Panc1 (cell line): Measurements from ENCODE around the gene GSG1L. TPM values are rescaled to one million over a fixed set of nuclear protein-coding genes. Genes with fewer than 3 reads are reported as not detected.

Source experiments
- ATAC-seq: fragments of 200-7000 bp; cut with Tn5 transposase; 2 replicates; pipeline ENCODE4 v1.9.1; 2020; ENCODE audit warnings: mild to moderate bottlenecking, moderate library complexity
- BruUV-seq: library from RNA; stranded (reverse); fragments of 400-500 nt; replicated peaks from 2 replicates; lab custom pipeline; 2021; lab: Mats Ljungman, UMichigan
- CTCF ChIA-PET: fragments of 300-600 bp; sonication (Branson Sonifier 250); formaldehyde crosslinking; loops from one replicate; lab custom pipeline; 2022; ENCODE audit warnings: antibody characterized with exemption; lab: Charles Lee
- POLR2A ChIA-PET: fragments of 300-600 bp; sonication (Branson Sonifier 250); formaldehyde crosslinking; loops from one replicate; lab custom pipeline; 2022; ENCODE audit warnings: antibody characterized with exemption; lab: Charles Lee
- DNase-seq: peaks from one replicate; pipeline ENCODE4 v3.0.0-alpha.2; 2010; ENCODE audit warnings: low read depth, low spot score
- H3K27ac ChIP-seq: 2 replicates; pipeline ENCODE4 v1.5.1; 2011; ENCODE audit warnings: mild to moderate bottlenecking, low read length, inconsistent platforms
- H3K27me3 ChIP-seq: fragments of 200-500 bp; sonication (Bioruptor generic); 2 replicates; pipeline ENCODE4 v1.6.0; 2014; ENCODE audit warnings: low read length, inconsistent platforms; ENCODE audit not compliant: control insufficient read depth, insufficient read depth
- H3K36me3 ChIP-seq: fragments of 200-500 bp; sonication (Bioruptor generic); 2 replicates; pipeline ENCODE4 v1.5.1; 2014; ENCODE audit warnings: inconsistent platforms, mild to moderate bottlenecking, low read length, moderate library complexity; ENCODE audit not compliant: control insufficient read depth, insufficient read depth
- H3K4me1 ChIP-seq: 2 replicates; pipeline ENCODE4 v1.5.1; 2011; ENCODE audit warnings: inconsistent platforms, mild to moderate bottlenecking, low read length, moderate library complexity; ENCODE audit not compliant: control insufficient read depth, insufficient read depth
- H3K4me3 ChIP-seq, 2 experiments: 2 replicates each; pipeline ENCODE4 v1.5.1; 2011 to 2012; ENCODE audit warnings: low read depth in 2 of 2, low read length in 2 of 2, mild to moderate bottlenecking in 2 of 2, inconsistent platforms in 1 of 2, moderate library complexity in 1 of 2
- H3K9me3 ChIP-seq: fragments of 200-500 bp; sonication (Bioruptor generic); 2 replicates; pipeline ENCODE4 v1.5.1; 2014; ENCODE audit warnings: low read depth, mild to moderate bottlenecking, inconsistent platforms, low read length, moderate library complexity; ENCODE audit not compliant: control insufficient read depth, insufficient read depth
- CTCF ChIP-seq: fragments of 450-650 bp; IDR thresholded peaks from 2 replicates; pipeline ENCODE4 v1.5.1; 2017; ENCODE audit warnings: mild to moderate bottlenecking
- POLR2AphosphoS5 ChIP-seq: IDR thresholded peaks from 2 replicates; pipeline ENCODE4 v1.6.1; 2012; ENCODE audit warnings: mild to moderate bottlenecking, low read depth, low read length, moderate library complexity
- REST ChIP-seq, 2 experiments: IDR thresholded peaks; 2 replicates each; pipeline ENCODE4 v1.6.1; 2011 to 2012; ENCODE audit warnings: low read depth in 2 of 2, control low read depth in 1 of 2, low read length in 1 of 2, mild to moderate bottlenecking in 1 of 2, moderate library complexity in 1 of 2; ENCODE audit not compliant: insufficient read depth in 1 of 2
- SIN3A ChIP-seq: IDR thresholded peaks from 2 replicates; pipeline ENCODE4 v1.6.1; 2012; ENCODE audit warnings: low read depth, mild to moderate bottlenecking, low read length, moderate library complexity, borderline replicate concordance; ENCODE audit not compliant: insufficient read depth
- TCF7L2 ChIP-seq: IDR thresholded peaks from 2 replicates; pipeline ENCODE4 v1.6.1; 2011; ENCODE audit warnings: mild to moderate bottlenecking, low read depth, low read length, inconsistent platforms
- in situ Hi-C: cut with HindIII; loops from 2 replicates; pipeline ENCODE4 v1.10.0; 2016; ENCODE audit warnings: low sequenced_read_pairs, low pct_unique_long_range_greater_than_20kb
- intact Hi-C: fragments of 100-400 bp; cut with micrococcal nuclease; formaldehyde crosslinking; loops from one replicate; pipeline ENCODE4 v1.10.0; 2022; ENCODE audit not compliant: unreplicated experiment
- total RNA-seq: library from RNA; stranded (reverse); gene quantifications from one replicate; pipeline ENCODE4 v1.2.1, GENCODE V29; 2021; ENCODE audit not compliant: unreplicated experiment

The GSG1L gene
- total RNA-seq, 1 experiment from 2014 or later = 0.08 TPM

- in situ Hi-C loops = no loop called here
- ATAC-seq (no peak), DNase-seq (no peak)
- Histone ChIP-seq H3K4me3 (no peak overlapping the region), H3K4me1 (no peaks in the 10 kb centered on the region), H3K9me3 (no peaks in the 10 kb centered on the region), H3K27ac (no peak overlapping the region), H3K36me3 (no peaks in the 10 kb centered on the region), H3K27me3 (peaks cover 18% of the 10 kb centered on the region)
- CTCF ChIA-PET = no interaction called here
- POLR2A ChIA-PET = no interaction called here
- intact Hi-C loops = no loop called here
- TF ChIP-seq POLR2AphosphoS5 (no peak), REST (IDR thresholded peaks at IDR 0.05; ENCODE audit: insufficient read depth in 1 of 2, low read depth in 2 of 2, low read length in 1 of 2) (no peak), TCF7L2 (no peak), SIN3A (no peak), CTCF (no peak)
- BruUV-seq = no TSS peak
Measured at GRCh38 chr16:28013878-28014277, 49.6 kb downstream of the GSG1L start.

- ATAC-seq (no peak), DNase-seq (no peak)
- ChIA-PET CTCF (no interaction called here), POLR2A (no interaction called here)
- TF ChIP-seq POLR2AphosphoS5 = no peak
- Histone ChIP-seq H3K4me3 (no peak overlapping the region), H3K27ac (no peak overlapping the region), H3K36me3 (no peaks in the 10 kb centered on the region), H3K9me3 (no peaks in the 10 kb centered on the region), H3K4me1 (no peaks in the 10 kb centered on the region), H3K27me3 (peaks cover 18% of the 10 kb centered on the region)
- intact Hi-C loops = no loop called here
- no TSS peak for BruUV-seq
- in situ Hi-C loops = no loop called here
Measured at GRCh38 chr16:28013392-28013791, 50.1 kb downstream of the GSG1L start.

- no peaks in the 10 kb centered on the region for H3K36me3 ChIP-seq
- H3K27me3 ChIP-seq = peaks cover 14% of the 10 kb centered on the region
- DNase-seq (no peak), ATAC-seq (no peak)
- no peak overlapping the region for H3K4me3 ChIP-seq
- no TSS peak for BruUV-seq
- H3K4me1 ChIP-seq = no peaks in the 10 kb centered on the region
- no peaks in the 10 kb centered on the region for H3K9me3 ChIP-seq
- intact Hi-C loops (no loop called here), in situ Hi-C loops (no loop called here)
- TF ChIP-seq POLR2AphosphoS5 = no peak
- TF ChIP-seq TCF7L2 = no peak
- no peak for TF ChIP-seq CTCF
- no peak for TF ChIP-seq SIN3A
- no peak for TF ChIP-seq REST (IDR thresholded peaks at IDR 0.05; ENCODE audit: insufficient read depth in 1 of 2, low read depth in 2 of 2, low read length in 1 of 2)
- ChIA-PET POLR2A (no interaction called here), CTCF (no interaction called here)
- H3K27ac ChIP-seq = no peak overlapping the region
Measured at GRCh38 chr16:28011971-28012445, 51.5 kb downstream of the GSG1L start.
